ENCODE data around the gene IGSF9B. TPM values are rescaled to one million over a fixed set of nuclear protein-coding genes. Genes with fewer than 3 reads are reported as not detected.

The IGSF9B gene
- total RNA-seq, 1 experiment from 2014 or later, result 5.6 TPM

DNA sequence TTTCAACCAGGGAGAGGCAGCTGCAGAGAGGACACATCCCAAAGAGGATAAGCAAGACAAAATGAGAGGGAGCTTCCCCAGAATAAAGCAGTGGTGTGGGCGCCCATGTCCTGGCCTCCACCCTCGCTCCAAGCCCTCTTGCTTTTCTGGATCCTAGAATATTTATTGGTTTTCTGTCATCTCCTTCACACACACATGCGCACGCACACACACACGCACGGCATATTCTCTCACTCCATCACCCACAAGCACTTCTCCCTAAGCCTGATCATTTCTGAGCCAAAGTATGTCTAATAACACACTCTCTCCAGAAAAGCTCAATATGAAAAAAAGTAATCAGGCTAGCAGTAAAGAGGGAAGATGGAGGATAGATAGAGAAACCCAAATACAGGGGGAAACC lies 7.6 kb downstream of the IGSF9B start:
- Histone ChIP-seq H3K27ac (ENCODE audit: low read length) (no peak overlapping the region), H3K36me3 (ENCODE audit: insufficient read depth, low read length) (no peaks in the 10 kb centered on the region), H3K9me3 (ENCODE audit: low read length) (no peaks in the 10 kb centered on the region), H3K4me3 (ENCODE audit: low read length) (no peak overlapping the region), H3K9ac (ENCODE audit: low read length) (no peak overlapping the region), H4K20me1 (ENCODE audit: insufficient read depth, low read depth, low read length) (0 out of 2 replicates have a peak, but pooled peaks cover 3% of the 10 kb centered on the region), H3K79me2 (ENCODE audit: low read length) (no peaks in the 10 kb centered on the region), H3K4me1 (ENCODE audit: low read length) (peaks cover 27% of the 10 kb centered on the region), H2AFZ (ENCODE audit: low read length) (no peak overlapping the region), H3K4me2 (ENCODE audit: low read depth, low read length, poor library complexity, severe bottlenecking) (peak overlapping the region; percentile 57), H3K9me2 (replicated peaks; ENCODE audit: insufficient read depth, low read length) (no peaks in the 10 kb centered on the region), H3K27me3 (ENCODE audit: low read length) (no peaks in the 10 kb centered on the region)
- no peak for DNase-seq

DNA sequence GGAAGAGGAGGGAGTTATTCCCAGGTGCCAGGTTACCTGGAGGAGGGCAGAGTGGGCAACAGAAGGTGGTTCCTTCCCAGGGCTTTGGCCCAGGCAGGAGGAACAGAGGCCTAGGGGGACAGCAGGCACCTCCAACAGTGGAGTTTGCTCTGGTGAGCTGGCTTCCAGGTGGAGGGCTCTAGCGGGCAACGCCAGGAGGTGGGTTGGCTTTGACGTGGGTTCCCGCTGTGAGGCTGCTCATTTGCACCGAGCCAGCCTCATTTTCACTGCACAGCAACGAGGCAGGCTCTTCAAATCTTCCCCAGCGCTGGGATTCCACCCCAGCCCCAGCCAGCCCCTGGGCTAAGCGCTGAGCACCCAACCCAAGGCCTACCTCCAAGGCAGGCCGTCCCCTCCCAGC lies 8.1 kb downstream of the IGSF9B start:
- H3K4me1 ChIP-seq (ENCODE audit: low read length), result peaks cover 30% of the 10 kb centered on the region
- no peaks in the 10 kb centered on the region for H3K79me2 ChIP-seq (ENCODE audit: low read length)
- no peak for DNase-seq
- H3K27me3 ChIP-seq (ENCODE audit: low read length), result no peaks in the 10 kb centered on the region
- H3K9me2 ChIP-seq (replicated peaks; ENCODE audit: insufficient read depth, low read length), result no peaks in the 10 kb centered on the region
- H3K27ac ChIP-seq (ENCODE audit: low read length), result peak overlapping the region; percentile 13; the same call in 1 of the 2 replicates
- H3K4me2 ChIP-seq (ENCODE audit: low read depth, low read length, poor library complexity, severe bottlenecking), result peak overlapping the region; percentile 57
- 0 out of 2 replicates have a peak, but pooled peaks cover 3% of the 10 kb centered on the region for H4K20me1 ChIP-seq (ENCODE audit: insufficient read depth, low read depth, low read length)
- H3K36me3 ChIP-seq (ENCODE audit: insufficient read depth, low read length), result no peaks in the 10 kb centered on the region
- H2AFZ ChIP-seq (ENCODE audit: low read length), result no peak overlapping the region
- H3K4me3 ChIP-seq (ENCODE audit: low read length), result no peak overlapping the region; the same call in 1 of the 2 replicates
- H3K9ac ChIP-seq (ENCODE audit: low read length), result 0 out of 2 replicates have a peak overlapping the region, but pooled peaks have one; percentile 53
- no peaks in the 10 kb centered on the region for H3K9me3 ChIP-seq (ENCODE audit: low read length)

DNA sequence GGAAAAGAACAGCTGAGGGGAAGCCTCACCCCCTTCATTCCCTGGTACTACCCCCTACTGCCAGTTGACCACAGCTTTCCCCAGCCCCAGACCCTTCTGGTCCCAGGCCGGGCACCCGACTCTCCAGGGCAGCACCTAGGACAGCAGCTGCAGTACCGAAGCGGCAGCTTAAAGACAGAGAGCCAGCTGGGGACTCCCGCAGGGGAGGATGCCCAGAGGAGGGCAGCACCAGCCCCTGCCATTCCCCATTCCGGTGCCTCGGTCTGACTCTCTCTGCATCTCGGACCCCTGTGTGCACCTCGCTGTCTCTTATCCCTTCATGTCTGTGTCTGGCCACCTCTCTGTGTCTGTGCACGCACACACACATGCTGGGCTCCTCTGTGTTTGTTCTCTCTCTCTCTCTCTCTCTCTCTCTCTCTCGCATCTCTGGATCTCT lies 9.4 kb downstream of the IGSF9B start:
- peak overlapping the region; percentile 52; the same call in 1 of the 2 replicates for H3K4me3 ChIP-seq (ENCODE audit: low read length)
- no peaks in the 10 kb centered on the region for H3K9me3 ChIP-seq (ENCODE audit: low read length)
- no peaks in the 10 kb centered on the region for H3K27me3 ChIP-seq (ENCODE audit: low read length)
- H4K20me1 ChIP-seq (ENCODE audit: insufficient read depth, low read depth, low read length), result 0 out of 2 replicates have a peak, but pooled peaks cover 3% of the 10 kb centered on the region
- DNase-seq, result peak; percentile 80
- no peaks in the 10 kb centered on the region for H3K36me3 ChIP-seq (ENCODE audit: insufficient read depth, low read length)
- no peaks in the 10 kb centered on the region for H3K9me2 ChIP-seq (replicated peaks; ENCODE audit: insufficient read depth, low read length)
- no peaks in the 10 kb centered on the region for H3K79me2 ChIP-seq (ENCODE audit: low read length)
- peak overlapping the region; percentile 53; the same call in 1 of the 2 replicates for H3K9ac ChIP-seq (ENCODE audit: low read length)
- peak overlapping the region; percentile 43; the same call in 1 of the 2 replicates for H3K27ac ChIP-seq (ENCODE audit: low read length)
- H3K4me1 ChIP-seq (ENCODE audit: low read length), result peaks cover 43% of the 10 kb centered on the region
- H2AFZ ChIP-seq (ENCODE audit: low read length), result no peak overlapping the region
- peak overlapping the region; percentile 57 for H3K4me2 ChIP-seq (ENCODE audit: low read depth, low read length, poor library complexity, severe bottlenecking)

DNA sequence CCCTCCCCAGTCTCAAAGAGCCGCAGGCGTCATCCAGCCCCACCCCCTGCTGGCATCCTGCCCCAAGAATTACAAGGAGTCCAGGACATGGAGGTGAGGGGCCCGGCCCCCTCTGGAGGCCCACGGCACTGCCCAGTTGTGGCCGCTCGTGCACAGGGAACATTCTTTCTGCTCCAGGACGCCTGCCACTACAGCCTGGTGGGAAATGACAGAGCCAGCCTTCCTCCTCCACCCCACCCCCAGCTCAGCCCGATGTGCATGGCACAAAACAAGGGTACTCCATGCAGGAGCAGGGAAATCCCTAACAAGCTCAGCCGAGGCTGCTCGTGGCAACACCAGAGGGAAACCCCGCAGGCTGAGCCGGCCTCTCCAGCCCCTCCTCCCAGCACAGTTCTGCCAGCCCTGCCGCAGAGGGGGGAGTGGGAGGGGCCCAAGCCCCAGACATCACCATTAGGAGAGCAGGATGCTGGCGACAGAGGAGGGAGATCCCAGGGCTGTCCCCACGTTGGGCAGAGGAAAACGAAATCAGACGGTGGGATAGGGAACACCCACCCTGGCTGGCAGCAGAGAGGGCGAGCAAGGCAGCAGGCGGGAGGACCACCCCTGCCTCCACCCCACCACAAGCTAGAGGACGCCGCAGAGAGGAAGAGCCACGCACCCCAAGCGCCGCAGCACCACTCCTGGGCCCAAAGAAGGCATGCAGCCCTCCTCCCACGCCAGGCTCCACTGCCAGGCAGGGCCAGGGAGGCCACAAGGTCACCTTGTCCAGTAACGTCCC lies 10.0 kb downstream of the IGSF9B start:
- no peaks in the 10 kb centered on the region for H3K36me3 ChIP-seq (ENCODE audit: insufficient read depth, low read length)

DNA sequence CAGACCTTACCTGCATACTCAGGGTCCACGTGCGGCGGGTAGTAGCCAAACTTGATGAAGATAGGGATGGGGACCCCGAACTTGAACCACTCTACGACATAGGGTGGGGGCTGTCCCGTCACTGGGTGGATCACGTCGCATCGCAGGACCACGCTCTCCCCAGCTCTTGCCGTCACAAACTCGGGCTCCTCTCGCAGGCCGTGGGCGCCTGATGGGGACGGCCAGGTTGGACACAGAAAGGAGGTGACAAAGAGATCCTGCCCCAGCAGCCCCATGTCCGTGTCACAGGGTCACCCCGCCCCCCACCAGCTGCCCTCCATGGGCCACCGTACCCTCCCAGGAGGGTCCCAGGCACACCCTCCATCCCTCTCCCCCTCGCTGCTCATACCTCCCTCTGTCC lies 10.7 kb downstream of the IGSF9B start:
- Histone ChIP-seq H4K20me1 (ENCODE audit: insufficient read depth, low read depth, low read length) (0 out of 2 replicates have a peak, but pooled peaks cover 3% of the 10 kb centered on the region), H3K4me2 (ENCODE audit: low read depth, low read length, poor library complexity, severe bottlenecking) (no peak overlapping the region), H3K4me1 (ENCODE audit: low read length) (peaks cover 44% of the 10 kb centered on the region), H3K9ac (ENCODE audit: low read length) (no peak overlapping the region), H3K79me2 (ENCODE audit: low read length) (no peaks in the 10 kb centered on the region), H3K9me3 (ENCODE audit: low read length) (no peaks in the 10 kb centered on the region), H3K27ac (ENCODE audit: low read length) (no peak overlapping the region), H3K27me3 (ENCODE audit: low read length) (no peaks in the 10 kb centered on the region), H3K4me3 (ENCODE audit: low read length) (no peak overlapping the region), H3K36me3 (ENCODE audit: insufficient read depth, low read length) (no peaks in the 10 kb centered on the region), H3K9me2 (replicated peaks; ENCODE audit: insufficient read depth, low read length) (no peaks in the 10 kb centered on the region), H2AFZ (ENCODE audit: low read length) (no peak overlapping the region)
- no peak for DNase-seq

More for the DNA sequence above, 10.0 kb downstream of the IGSF9B start:
- Histone ChIP-seq H3K27me3 (ENCODE audit: low read length) (no peaks in the 10 kb centered on the region), H3K4me3 (ENCODE audit: low read length) (no peak overlapping the region), H3K79me2 (ENCODE audit: low read length) (no peaks in the 10 kb centered on the region), H3K4me2 (ENCODE audit: low read depth, low read length, poor library complexity, severe bottlenecking) (no peak overlapping the region), H3K4me1 (ENCODE audit: low read length) (peaks cover 44% of the 10 kb centered on the region), H3K9me3 (ENCODE audit: low read length) (no peaks in the 10 kb centered on the region), H3K9me2 (replicated peaks; ENCODE audit: insufficient read depth, low read length) (no peaks in the 10 kb centered on the region), H4K20me1 (ENCODE audit: insufficient read depth, low read depth, low read length) (0 out of 2 replicates have a peak, but pooled peaks cover 3% of the 10 kb centered on the region), H2AFZ (ENCODE audit: low read length) (no peak overlapping the region), H3K9ac (ENCODE audit: low read length) (no peak overlapping the region), H3K27ac (ENCODE audit: low read length) (no peak overlapping the region)
- DNase-seq, result no peak

DNA sequence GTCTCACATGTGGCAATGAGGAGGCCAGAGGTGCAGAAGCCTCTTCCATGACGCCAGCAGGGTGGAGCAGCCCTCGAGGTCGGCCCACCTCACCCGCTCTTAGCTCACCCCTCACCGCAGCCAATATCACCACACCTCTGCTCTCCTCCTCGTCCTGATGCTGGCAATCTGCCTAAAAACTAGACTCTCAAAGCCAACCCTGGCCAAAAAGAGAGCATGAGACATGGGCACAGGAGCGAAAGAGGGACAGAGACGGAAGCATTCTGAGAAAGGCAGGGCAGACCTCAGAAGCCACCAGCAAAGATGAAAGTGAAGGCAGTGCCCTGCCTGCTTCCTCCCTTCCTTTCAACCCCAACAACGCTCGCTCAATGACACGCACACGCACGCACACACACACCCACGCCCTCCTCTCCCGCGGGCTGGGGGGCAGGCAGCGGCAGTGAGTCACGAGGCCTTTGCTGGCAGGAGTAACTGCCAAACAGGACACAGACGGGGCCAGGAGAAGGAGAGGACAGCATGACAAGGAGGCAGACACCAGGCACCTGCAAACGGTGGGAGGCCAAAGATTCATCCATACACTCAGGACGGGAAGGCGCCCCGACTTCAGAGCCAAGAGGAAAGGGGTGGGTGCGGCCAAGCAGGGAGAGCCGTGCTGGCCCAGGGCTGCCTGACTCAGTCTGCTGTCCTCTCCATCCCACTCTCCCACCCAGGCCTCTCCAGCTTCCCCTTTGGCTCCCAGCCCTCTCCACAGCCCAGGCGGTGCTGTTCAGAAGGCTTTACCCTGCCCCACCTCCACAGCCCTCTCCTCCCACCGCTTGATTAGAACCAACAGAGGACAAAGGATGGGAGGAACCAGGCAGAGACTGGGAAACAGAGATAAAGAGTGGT lies 11.4 kb downstream of the IGSF9B start:
- Histone ChIP-seq H4K20me1 (ENCODE audit: insufficient read depth, low read depth, low read length) (0 out of 2 replicates have a peak, but pooled peaks cover 3% of the 10 kb centered on the region), H3K9ac (ENCODE audit: low read length) (no peak overlapping the region), H3K4me2 (ENCODE audit: low read depth, low read length, poor library complexity, severe bottlenecking) (no peak overlapping the region), H2AFZ (ENCODE audit: low read length) (no peak overlapping the region), H3K9me3 (ENCODE audit: low read length) (no peaks in the 10 kb centered on the region), H3K9me2 (replicated peaks; ENCODE audit: insufficient read depth, low read length) (no peaks in the 10 kb centered on the region), H3K27me3 (ENCODE audit: low read length) (no peaks in the 10 kb centered on the region), H3K79me2 (ENCODE audit: low read length) (no peaks in the 10 kb centered on the region), H3K4me3 (ENCODE audit: low read length) (no peak overlapping the region), H3K4me1 (ENCODE audit: low read length) (peaks cover 44% of the 10 kb centered on the region), H3K27ac (ENCODE audit: low read length) (no peak overlapping the region), H3K36me3 (ENCODE audit: insufficient read depth, low read length) (no peaks in the 10 kb centered on the region)
- no peak for DNase-seq

DNA sequence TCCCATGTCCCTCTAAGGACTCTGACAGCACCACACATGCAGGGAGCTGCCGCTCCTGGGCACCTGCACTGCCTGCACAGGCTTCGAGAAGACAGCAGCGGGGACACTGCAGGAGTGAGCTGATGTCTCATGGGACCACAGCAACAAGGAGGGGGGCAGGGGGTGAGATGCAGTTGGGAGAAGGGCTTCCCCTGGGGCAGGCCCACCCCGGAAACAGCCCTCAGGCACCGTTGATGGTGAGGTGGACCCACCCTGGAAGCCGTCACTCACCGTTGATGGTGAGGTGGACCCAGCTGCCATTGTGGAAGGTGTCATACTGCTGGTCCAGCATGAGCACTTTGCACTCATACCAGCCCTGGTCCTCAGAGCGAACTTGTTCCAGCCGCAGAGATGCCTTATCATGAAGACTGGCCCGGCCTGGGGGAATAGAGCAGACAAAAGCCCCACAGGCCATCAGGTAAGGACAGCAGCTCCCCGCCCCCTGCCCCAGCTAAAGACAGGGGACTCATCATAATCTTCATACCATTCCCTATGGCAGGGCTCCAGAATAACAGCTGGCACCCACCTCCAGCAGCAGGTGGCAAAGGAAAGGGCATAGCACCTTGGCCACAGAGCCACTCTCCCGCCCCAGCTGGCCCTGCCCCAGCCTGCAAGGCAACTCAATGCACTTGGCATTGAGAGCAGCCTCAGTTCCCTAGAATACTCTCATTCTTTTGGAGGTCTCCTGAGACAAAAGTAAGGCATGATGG lies 12.6 kb downstream of the IGSF9B start:
- Histone ChIP-seq H3K9me3 (ENCODE audit: low read length) (no peaks in the 10 kb centered on the region), H3K27ac (ENCODE audit: low read length) (no peak overlapping the region), H3K4me3 (ENCODE audit: low read length) (no peak overlapping the region), H3K36me3 (ENCODE audit: insufficient read depth, low read length) (no peaks in the 10 kb centered on the region), H2AFZ (ENCODE audit: low read length) (no peak overlapping the region), H4K20me1 (ENCODE audit: insufficient read depth, low read depth, low read length) (0 out of 2 replicates have a peak, but pooled peaks cover 3% of the 10 kb centered on the region), H3K9me2 (replicated peaks; ENCODE audit: insufficient read depth, low read length) (no peaks in the 10 kb centered on the region), H3K4me2 (ENCODE audit: low read depth, low read length, poor library complexity, severe bottlenecking) (no peak overlapping the region), H3K79me2 (ENCODE audit: low read length) (no peaks in the 10 kb centered on the region), H3K4me1 (ENCODE audit: low read length) (peaks cover 36% of the 10 kb centered on the region), H3K9ac (ENCODE audit: low read length) (no peak overlapping the region), H3K27me3 (ENCODE audit: low read length) (no peaks in the 10 kb centered on the region)
- no peak for DNase-seq

Measured in Karpas-422 (cell line).